Spleen (tissue), 11 donors: ENCODE data around the gene PPP4C. TPM values are rescaled to one million over a fixed set of nuclear protein-coding genes. Genes with fewer than 3 reads are reported as not detected.
A peak's percentile ranks its signal among the peaks of the same experiment; 100 is the strongest.

Experiments
- DNase-seq: peaks from one replicate; pipeline ENCODE4 v3.0.0-alpha.2; 2020
- H3K27ac ChIP-seq, 8 donors: fragments of 200-600 bp; sonication (generic) in 7 of 8; 1 replicate in 4 of 8; 2 replicates in 4 of 8; pipeline versions ENCODE4 v1.5.0 to v1.8.0; 2016 to 2021; ENCODE audit warnings: inconsistent platforms in 4 of 8, mild to moderate bottlenecking in 4 of 8, moderate library complexity in 1 of 8
- H3K27me3 ChIP-seq, 7 donors: fragments of 200-600 bp; sonication (generic) in 6 of 7; replicated peaks in 1 of 7; 1 replicate in 4 of 7; 2 replicates in 3 of 7; pipeline versions ENCODE4 v1.5.0 to v1.8.0; 2016 to 2021; ENCODE audit warnings: inconsistent platforms in 3 of 7, mild to moderate bottlenecking in 1 of 7
- H3K36me3 ChIP-seq, 6 donors: fragments of 200-600 bp; sonication (generic) in 5 of 6; 1 replicate in 4 of 6; 2 replicates in 2 of 6; pipeline versions ENCODE4 v1.5.0 to v1.8.0; 2016 to 2021; ENCODE audit warnings: inconsistent platforms in 2 of 6
- H3K4me1 ChIP-seq, 6 donors: fragments of 200-600 bp; sonication (generic) in 5 of 6; 1 replicate in 3 of 6; 2 replicates in 3 of 6; pipeline versions ENCODE4 v1.5.0 to v1.8.0; 2016 to 2021; ENCODE audit warnings: inconsistent platforms in 3 of 6
- H3K4me3 ChIP-seq, 8 donors: fragments of 200-600 bp; sonication (generic) in 7 of 8; 1 replicate in 4 of 8; 2 replicates in 4 of 8; pipeline versions ENCODE4 v1.5.0 to v1.8.0; 2016 to 2021; ENCODE audit warnings: inconsistent platforms in 4 of 8, mild to moderate bottlenecking in 4 of 8, moderate library complexity in 2 of 8
- H3K9me3 ChIP-seq, 8 donors: fragments of 200-600 bp; sonication (generic) in 7 of 8; 1 replicate in 4 of 8; 2 replicates in 4 of 8; pipeline versions ENCODE4 v1.5.0 to v1.8.0; 2016 to 2021; ENCODE audit warnings: inconsistent platforms in 4 of 8
- CTCF ChIP-seq, 11 experiments: fragments of 200-600 bp in 7 of 11; fragments of 450-650 bp in 4 of 11; sonication (generic) in 4 of 11; IDR thresholded peaks in 8 of 11; conservative IDR thresholded peaks in 3 of 11; 1 replicate in 7 of 11; 2 replicates in 4 of 11; pipeline versions ENCODE4 v1.4.0 to v1.8.0; 2016 to 2021; ENCODE audit warnings: antibody characterized with exemption in 11 of 11, inconsistent platforms in 4 of 11, mild to moderate bottlenecking in 1 of 11
- POLR2A ChIP-seq, 3 donors: fragments of 450-650 bp; IDR thresholded peaks; one replicate each; pipeline ENCODE4 v1.5.1; 2017; ENCODE audit warnings: antibody characterized with exemption in 3 of 3, mild to moderate bottlenecking in 1 of 3
- POLR2AphosphoS5 ChIP-seq, 3 donors: sonication (generic); formaldehyde crosslinking; IDR thresholded peaks; one replicate each; pipeline ENCODE4 v1.5.1; 2017; ENCODE audit warnings: antibody characterized with exemption in 3 of 3
- WGBS, 5 donors: extraction: QIAGEN DNeasy Blood & Tissue Kit in 3 of 5; methylation state at CpG; one replicate each; pipeline versions ENCODE4 v1.1.5 to v1.1.7; 2013 to 2018; 5-methylcytosine and 5-hydroxymethylcytosine counted together
- intact Hi-C: fragments of 100-400 bp; cut with DNase I; formaldehyde crosslinking; loops from one replicate; pipeline ENCODE4 v1.15.0; 2023; ENCODE audit warnings: low total_unique reads
- polyA plus RNA-seq, 3 donors: library from polyadenylated mRNA; stranded (reverse); fragments of 200-250 nt; gene quantifications; one replicate each; pipeline ENCODE4 v1.2.1, GENCODE V29; 2013
- total RNA-seq, 7 donors: library from RNA; depleted of rRNA in 3 of 7; stranded (reverse); fragments of >200 nt in 3 of 7; fragmentation: NEBNext Ultra II Directional in 4 of 7; extraction: Animal tissue kit (Norgen Biotek cat#: 25700) in 4 of 7; gene quantifications; one replicate each; pipeline versions ENCODE4 v1.1.0 to v1.2.1, GENCODE V29; 2016 to 2021
- donor health status: healthy with polysubstance abuse.
- donor health status: DM: no; HTN: no; CAD: no; lungs with moderate emphysema.
- donor health status: DM: no; HTN: no; CAD: no.
- donor health status: Bipolar disorder and iron deficiency.
- donor health status: healthy.
- donor health status: DM: no; HTN: no; CAD: no.
- donor health status: DM: yes; HTN: yes; CAD: no.

Gene PPP4C
- total and polyA plus RNA-seq, 10 donors = 43.9 to 128 (median 76.1) TPM

DNA sequence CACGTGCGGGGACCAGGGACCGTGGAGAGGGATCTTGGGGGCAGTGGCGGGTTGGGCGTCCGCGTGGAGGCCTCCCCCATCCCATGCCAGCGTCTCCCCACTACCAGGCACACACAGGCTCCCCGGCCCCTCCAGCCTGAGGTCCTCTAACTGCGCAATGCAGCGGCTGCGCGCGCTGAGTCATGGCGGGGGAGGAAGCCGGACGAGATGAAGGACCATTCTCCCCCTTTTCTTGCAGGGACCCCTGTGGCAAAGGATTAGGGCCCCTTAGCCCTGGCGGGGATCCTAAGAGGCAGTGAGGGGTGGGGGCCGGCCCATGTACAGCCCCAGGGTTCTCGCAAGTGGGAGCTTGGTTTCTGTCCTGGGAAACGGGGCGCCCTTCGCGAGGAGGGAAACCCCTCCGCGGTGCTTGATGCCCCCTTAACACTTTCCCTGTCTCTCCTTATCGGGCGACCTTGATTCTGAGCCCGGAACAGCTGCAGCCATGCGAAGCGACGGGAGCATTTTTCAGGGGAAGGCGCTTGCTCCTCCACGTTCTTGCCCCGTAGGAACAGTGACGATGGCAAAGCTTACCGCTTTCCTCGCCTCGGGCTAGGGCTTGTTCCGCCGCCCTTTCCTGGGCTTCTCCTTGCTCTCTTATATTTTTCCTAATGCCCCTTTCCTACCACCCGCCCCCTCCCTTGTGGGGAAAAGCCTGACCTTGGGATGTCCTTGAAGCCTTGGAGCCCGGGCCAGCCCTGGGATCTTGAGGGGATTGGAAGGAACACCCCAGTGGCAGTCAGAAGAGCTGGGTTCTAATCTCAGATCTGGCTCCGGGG is 9.6 kb upstream of the PPP4C start:
- H3K4me1 ChIP-seq = peaks cover 33 to 74% (median 61%) of the 10 kb centered on the region in 6 donors
- TF ChIP-seq CTCF (IDR thresholded peaks at IDR 0.05 in 8 of 11, conservative IDR thresholded peaks at IDR 0.05 in 3 of 11) (peak in 1 of 11 experiments; percentile 1), POLR2AphosphoS5 (IDR thresholded peaks at IDR 0.05) (no peak)
- intact Hi-C loops = no loop called here
- peak overlapping the region; percentile 65 to 99 (median 90) for H3K4me3 ChIP-seq
- no peaks in the 10 kb centered on the region for H3K27me3 ChIP-seq
- peaks cover 10 to 46% (median 43%) of the 10 kb centered on the region in 6 donors for H3K36me3 ChIP-seq
- H3K9me3 ChIP-seq = no peaks in the 10 kb centered on the region
- peak overlapping the region; percentile 93 to 100 (median 98) for H3K27ac ChIP-seq
- WGBS, 5 donors = 1 to 2% (median 1%) methylated on average over 33 to 44 of the region's 44 CpGs
- DNase-seq = no peak

GRCh38 chr16:30066761-30067583 is 8.8 kb upstream of the PPP4C start:
- intact Hi-C loops = no loop called here
- DNase-seq = no peak
- H3K4me3 ChIP-seq = peak overlapping the region; percentile 65 to 99 (median 90)
- peaks cover 10 to 54% (median 51%) of the 10 kb centered on the region in 6 donors for H3K36me3 ChIP-seq
- WGBS, 5 donors = 56 to 70% (median 64%) methylated on average over 16 to 21 of the region's 21 CpGs
- peaks cover 33 to 78% (median 62%) of the 10 kb centered on the region in 6 donors for H3K4me1 ChIP-seq
- no peaks in the 10 kb centered on the region for H3K27me3 ChIP-seq
- no peaks in the 10 kb centered on the region for H3K9me3 ChIP-seq
- H3K27ac ChIP-seq = peak overlapping the region; percentile 93 to 100 (median 98)
- no peak for TF ChIP-seq CTCF (IDR thresholded peaks at IDR 0.05 in 8 of 11, conservative IDR thresholded peaks at IDR 0.05 in 3 of 11)
- TF ChIP-seq POLR2AphosphoS5 (IDR thresholded peaks at IDR 0.05) = peak in 1 of 3 donors; percentile 35

DNA sequence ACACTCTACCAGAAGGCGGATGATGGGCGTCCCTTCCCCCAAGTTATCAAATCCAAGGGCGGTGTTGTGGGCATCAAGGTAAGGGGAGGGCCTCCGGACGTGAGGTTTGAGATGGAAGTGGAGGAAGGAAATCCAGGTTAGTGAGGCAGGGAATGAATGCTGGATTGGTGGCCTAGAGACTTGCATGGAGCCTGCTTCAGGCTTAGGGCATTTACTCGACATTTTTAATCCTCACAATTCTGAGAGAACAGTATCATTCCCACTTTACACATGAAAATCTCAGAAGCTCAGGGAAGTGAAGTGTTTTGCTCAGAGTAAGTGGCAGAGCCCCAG is 8.2 kb upstream of the PPP4C start:
- H3K36me3 ChIP-seq = peaks cover 10 to 60% (median 57%) of the 10 kb centered on the region in 6 donors
- H3K9me3 ChIP-seq = no peaks in the 10 kb centered on the region
- TF ChIP-seq POLR2AphosphoS5 (IDR thresholded peaks at IDR 0.05) (no peak), CTCF (IDR thresholded peaks at IDR 0.05 in 8 of 11, conservative IDR thresholded peaks at IDR 0.05 in 3 of 11) (no peak), POLR2A (IDR thresholded peaks at IDR 0.05) (no peak)
- 77 to 87% (median 81%) methylated on average over 6 of the region's 6 CpGs for WGBS, 5 donors
- intact Hi-C loops = no loop called here
- DNase-seq = no peak
- peak overlapping the region in 7 of 8 donors; percentile 27 to 100 (median 98) for H3K27ac ChIP-seq
- H3K4me3 ChIP-seq = peak overlapping the region in 6 of 8 donors; percentile 65 to 99 (median 90)
- H3K4me1 ChIP-seq = peaks cover 33 to 78% (median 62%) of the 10 kb centered on the region in 6 donors
- H3K27me3 ChIP-seq = no peaks in the 10 kb centered on the region

DNA sequence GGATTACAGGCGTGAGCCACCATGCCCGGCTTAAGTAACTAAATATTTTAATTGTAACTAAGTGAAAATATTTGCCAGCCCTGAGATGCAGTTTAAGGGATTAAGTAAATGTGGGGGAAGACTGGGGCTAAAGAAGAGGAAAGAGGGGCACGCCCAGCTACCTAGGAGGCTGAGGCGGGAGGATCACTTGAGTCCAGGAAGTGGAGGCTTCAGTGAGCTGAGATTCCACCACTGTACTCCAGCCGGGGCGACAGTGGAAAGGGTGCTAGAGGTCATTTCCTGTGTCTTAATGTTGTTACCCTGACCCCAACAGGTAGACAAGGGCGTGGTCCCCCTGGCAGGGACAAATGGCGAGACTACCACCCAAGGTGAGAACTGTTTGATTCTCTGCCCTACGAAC is 7.5 kb upstream of the PPP4C start:
- Histone ChIP-seq H3K27ac (peak overlapping the region in 5 of 8 donors; percentile 17 to 100 (median 97)), H3K27me3 (no peaks in the 10 kb centered on the region), H3K4me1 (peaks cover 32 to 75% (median 57%) of the 10 kb centered on the region in 6 donors), H3K4me3 (peak overlapping the region in 1 of 8 donors; percentile 0), H3K36me3 (peaks cover 10 to 68% (median 65%) of the 10 kb centered on the region in 6 donors), H3K9me3 (no peaks in the 10 kb centered on the region)
- 71 to 86% (median 76%) methylated on average over 9 of the region's 9 CpGs for WGBS, 5 donors
- no peak for DNase-seq
- intact Hi-C loops = no loop called here
- no peak for TF ChIP-seq POLR2A (IDR thresholded peaks at IDR 0.05)
- no peak for TF ChIP-seq POLR2AphosphoS5 (IDR thresholded peaks at IDR 0.05)
- no peak for TF ChIP-seq CTCF (IDR thresholded peaks at IDR 0.05 in 8 of 11, conservative IDR thresholded peaks at IDR 0.05 in 3 of 11)
